ENCODE results near the gene UBAP1. TPM values are rescaled to one million over a fixed set of nuclear protein-coding genes. Genes with fewer than 3 reads are reported as not detected.
"Not testable (repeated sequence)": the region's sequence is repeated elsewhere in the genome, so short reads cannot be mapped to it uniquely, and the experiment has no call there.

The UBAP1 gene
- total RNA-seq, 4 donors from 2014 or later: 69.5 to 162 (median 90.8) TPM

- no peaks in the 10 kb centered on the region for H3K9me3 ChIP-seq
- no peak for TF ChIP-seq POLR2A (IDR thresholded peaks at IDR 0.05)
- TF ChIP-seq CTCF (IDR thresholded peaks at IDR 0.05 in 4 of 5, conservative IDR thresholded peaks at IDR 0.05 in 1 of 5): no peak
- DNase-seq: no peak
- ATAC-seq: no peak
- H3K27ac ChIP-seq: peak overlapping the region; percentile 25 to 97 (median 33)
- in situ Hi-C loops (cut with MboI; ENCODE audit: low sequenced_read_pairs in 4 of 4): loop anchor here in 1 of 4 donors (5.0 kb wide), 1 partner anchor 51 kb away; no protein-coding TSS in a partner anchor
- H3K4me3 ChIP-seq: no peak overlapping the region
- H3K27me3 ChIP-seq: no peaks in the 10 kb centered on the region
- intact Hi-C loops (cut with DNase I; ENCODE audit: low total_unique reads): no loop called here
- no peaks in the 10 kb centered on the region for H3K36me3 ChIP-seq
- H3K4me1 ChIP-seq: peaks cover 53 to 63% of the 10 kb centered on the region in 2 donors
These were observed 12.4 kb downstream of the UBAP1 start for GRCh38 chr9:34190996-34191892.

GRCh38 chr9:34195143-34195542 lies 16.3 kb downstream of the UBAP1 start:
- Histone ChIP-seq H3K27ac (peak overlapping the region in 1 of 4 donors; percentile 66), H3K4me1 (peaks cover 47 to 53% of the 10 kb centered on the region in 2 donors), H3K36me3 (no peaks in the 10 kb centered on the region), H3K27me3 (no peaks in the 10 kb centered on the region), H3K9me3 (no peaks in the 10 kb centered on the region), H3K4me3 (no peak overlapping the region)
- DNase-seq: no peak
- TF ChIP-seq POLR2A (IDR thresholded peaks at IDR 0.05) (no peak), CTCF (IDR thresholded peaks at IDR 0.05 in 4 of 5, conservative IDR thresholded peaks at IDR 0.05 in 1 of 5) (no peak)
- in situ Hi-C loops (cut with MboI; ENCODE audit: low sequenced_read_pairs in 4 of 4): no loop called here
- intact Hi-C loops (cut with DNase I; ENCODE audit: low total_unique reads): no loop called here
- ATAC-seq: no peak

- H3K4me1 ChIP-seq: peaks cover 50 to 53% of the 10 kb centered on the region in 2 donors
- H3K27me3 ChIP-seq; in situ Hi-C loops (cut with MboI; ENCODE audit: low sequenced_read_pairs in 4 of 4); H3K9me3 ChIP-seq; intact Hi-C loops (cut with DNase I; ENCODE audit: low total_unique reads); H3K36me3 ChIP-seq; ATAC-seq; H3K4me3 ChIP-seq; DNase-seq: not testable (repeated sequence)
- H3K27ac ChIP-seq: peak overlapping the region in 2 of 4 donors; percentile 13 to 66
These were observed 18.4 kb downstream of the UBAP1 start for GRCh38 chr9:34197286-34197685.

- TF ChIP-seq CTCF (IDR thresholded peaks at IDR 0.05 in 4 of 5, conservative IDR thresholded peaks at IDR 0.05 in 1 of 5) (no peak), POLR2A (IDR thresholded peaks at IDR 0.05) (no peak)
- intact Hi-C loops (cut with DNase I; ENCODE audit: low total_unique reads) (no loop called here), in situ Hi-C loops (cut with MboI; ENCODE audit: low sequenced_read_pairs in 4 of 4) (no loop called here)
- H3K36me3 ChIP-seq: peaks cover 0 to 5% of the 10 kb centered on the region in 2 donors
- no peaks in the 10 kb centered on the region for H3K9me3 ChIP-seq
- H3K4me1 ChIP-seq: peaks cover 49 to 52% of the 10 kb centered on the region in 2 donors
- peak overlapping the region; percentile 13 to 66 (median 20) for H3K27ac ChIP-seq
- no peaks in the 10 kb centered on the region for H3K27me3 ChIP-seq
- no peak for DNase-seq
- H3K4me3 ChIP-seq: no peak overlapping the region
- ATAC-seq: peak in 1 of 2 donors; percentile 30
These were observed 19.2 kb downstream of the UBAP1 start for GRCh38 chr9:34197756-34198711.

Data from gastrocnemius medialis (tissue), 4 donors.